ENCODE data around the gene TCF25.

Gene TCF25

DNA sequence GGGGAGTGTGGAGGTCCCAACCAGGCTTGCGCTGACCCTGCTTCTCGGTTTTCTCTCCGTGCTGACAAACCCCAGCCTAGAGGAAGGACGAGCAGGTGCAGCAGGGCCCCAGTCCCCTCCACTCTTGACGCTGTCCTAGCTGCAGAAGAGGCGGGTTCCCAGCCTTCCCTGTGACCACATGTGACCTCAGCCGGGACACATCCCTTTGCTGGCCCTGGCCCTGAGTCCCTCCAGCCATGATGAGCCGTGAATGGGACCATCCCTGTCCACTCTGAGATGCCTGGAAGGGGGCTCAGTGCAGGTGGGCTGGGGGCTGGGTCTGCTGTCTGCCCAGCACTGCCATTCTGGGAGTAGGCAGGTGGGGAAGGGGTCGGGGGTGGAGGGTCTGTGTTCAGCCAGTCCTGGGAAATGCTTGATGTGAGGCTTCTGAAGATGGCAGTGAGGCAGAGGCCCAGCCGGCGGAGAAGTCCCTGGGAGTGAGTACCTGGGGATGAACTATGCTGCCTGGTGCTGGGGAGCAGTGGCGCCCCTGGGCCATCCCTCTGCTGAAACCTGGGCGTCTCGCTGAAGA lies 47.8 kb downstream of the TCF25 start:
- DNase-seq (ENCODE audit: extremely low spot score): no peak
- ChIA-PET CTCF (interaction anchor here (1.2 to 2.7 kb wide), 2 partner anchors 11 to 21 kb away, joined by 3 to 15 read pairs; no protein-coding TSS in a partner anchor), POLR2A (no interaction called here)
- TF ChIP-seq CTCF (IDR thresholded peaks at IDR 0.05; ENCODE audit: control extremely low read depth, extremely low read depth, low read depth, missing control alignments): no peak

DNA sequence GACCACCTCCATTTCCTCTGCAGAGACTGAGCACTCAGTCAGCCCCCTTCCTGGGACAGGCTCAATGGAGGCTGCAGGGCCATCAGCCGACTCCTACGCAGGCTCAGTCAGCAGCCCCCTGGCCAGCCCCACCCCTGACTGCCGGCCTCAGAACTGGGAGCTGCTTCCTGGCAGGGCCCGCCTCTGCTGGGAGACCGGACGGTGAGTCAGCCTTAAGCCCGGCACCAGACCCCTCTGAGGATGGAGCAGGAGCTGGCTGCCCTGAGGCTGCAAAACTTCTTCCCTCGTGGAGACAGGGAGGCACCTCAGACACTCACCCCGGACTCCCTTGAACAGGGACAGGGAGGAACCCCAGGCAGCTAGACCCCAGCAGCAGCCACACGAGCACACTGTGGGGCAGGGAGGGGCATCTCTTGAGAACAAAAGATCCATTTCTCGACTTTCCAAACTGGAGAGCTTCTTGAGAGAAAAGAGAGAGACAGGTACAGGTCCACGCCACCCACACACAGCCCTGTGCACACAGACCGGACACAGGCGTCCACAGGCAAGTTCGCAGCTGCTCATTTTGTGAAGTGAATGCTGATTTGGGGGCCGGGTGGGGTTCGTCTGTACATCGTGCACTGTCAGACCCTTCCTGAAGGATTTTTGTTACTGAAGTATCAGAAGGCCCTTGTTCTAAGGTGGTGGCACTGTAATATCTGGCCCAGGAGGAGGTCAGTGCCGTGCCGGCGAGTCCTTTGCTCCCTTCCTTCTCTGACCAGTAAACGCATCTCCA lies 48.5 kb downstream of the TCF25 start:
- CTCF ChIA-PET: interaction anchor here (1.2 to 2.7 kb wide), 3 partner anchors 12 to 20 kb away, joined by 3 to 15 read pairs (median 4); no protein-coding TSS in a partner anchor
- TF ChIP-seq CTCF (IDR thresholded peaks at IDR 0.05; ENCODE audit: control extremely low read depth, extremely low read depth, low read depth, missing control alignments): no peak
- POLR2A ChIA-PET: no interaction called here
- DNase-seq (ENCODE audit: extremely low spot score): no peak

GRCh38 chr16:89922477-89922883 lies 49.1 kb downstream of the TCF25 start:
- POLR2A ChIA-PET: interaction anchor here (0.6 kb wide), 1 partner anchor 21 kb away, joined by 8 read pairs; no protein-coding TSS in a partner anchor
- DNase-seq (ENCODE audit: extremely low spot score): no peak
- CTCF ChIA-PET: interaction anchor here (1.2 to 2.7 kb wide), 3 partner anchors 12 to 20 kb away, joined by 3 to 15 read pairs (median 4); no protein-coding TSS in a partner anchor
- no peak for TF ChIP-seq CTCF (IDR thresholded peaks at IDR 0.05; ENCODE audit: control extremely low read depth, extremely low read depth, low read depth, missing control alignments)

GRCh38 chr16:89922884-89923639 lies 49.7 kb downstream of the TCF25 start, which contains the start of gene TUBB3:
Gene TUBB3, plus strand, starts transcription at chr16:89923342. Its CDS starts 60 bp downstream, at chr16:89923402.
- TF ChIP-seq CTCF (IDR thresholded peaks at IDR 0.05; ENCODE audit: control extremely low read depth, extremely low read depth, low read depth, missing control alignments): no peak
- ChIA-PET POLR2A (interaction anchor here (0.6 kb wide), 1 partner anchor 22 kb away, joined by 8 read pairs; no protein-coding TSS in a partner anchor), CTCF (interaction anchor here (1.5 to 2.7 kb wide), 2 partner anchors 13 to 15 kb away, joined by 4 to 15 read pairs; no protein-coding TSS in a partner anchor)
- DNase-seq (ENCODE audit: extremely low spot score): peak; percentile 82

DNA sequence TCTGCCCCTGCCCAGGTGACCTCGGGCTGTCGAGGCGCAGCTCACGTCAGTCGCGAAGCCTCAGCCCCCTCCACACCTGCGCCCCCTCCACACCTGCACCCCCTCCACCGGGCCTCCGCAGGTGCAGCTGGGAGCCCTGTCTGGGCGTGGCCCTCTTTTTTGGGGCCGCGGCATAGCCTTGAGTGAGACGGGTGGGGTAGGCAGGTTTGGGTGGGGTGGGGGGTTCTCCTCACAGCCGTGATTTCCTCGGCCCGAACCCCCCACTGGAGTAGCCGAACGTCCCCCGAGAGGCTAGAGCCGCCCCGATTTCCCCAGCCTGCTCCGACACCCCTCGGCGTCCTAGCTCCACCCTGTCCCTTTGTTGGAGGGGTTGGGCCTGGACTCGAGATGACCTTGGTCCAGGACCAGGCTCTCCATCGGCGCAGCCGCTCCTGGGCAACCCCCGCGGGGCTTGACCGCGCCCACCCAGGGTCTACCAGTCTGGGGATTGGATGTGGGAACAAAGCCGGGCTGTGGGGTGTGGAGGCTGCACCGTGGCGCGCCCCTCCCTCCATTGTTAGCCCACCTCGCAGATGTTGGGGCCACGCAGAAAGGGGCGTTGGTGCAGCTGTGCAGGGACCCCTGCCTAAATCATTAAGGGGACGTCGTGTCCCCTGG lies 50.4 kb downstream of the TCF25 start:
- TF ChIP-seq CTCF (IDR thresholded peaks at IDR 0.05; ENCODE audit: control extremely low read depth, extremely low read depth, low read depth, missing control alignments): no peak
- DNase-seq (ENCODE audit: extremely low spot score): no peak
- ChIA-PET CTCF (interaction anchor here (2.7 kb wide), 1 partner anchor 14 kb away, joined by 15 read pairs; no protein-coding TSS in a partner anchor), POLR2A (no interaction called here)

All from GM10248 (cell line).